Forelimb muscle (tissue), 1 donor: Measurements from ENCODE around the gene STX8. TPM values are rescaled to one million over a fixed set of nuclear protein-coding genes. Genes with fewer than 3 reads are reported as not detected.

Experiments used
- DNase-seq: peaks from one replicate; pipeline ENCODE4 v3.0.0-alpha.2; 2013; ENCODE audit warnings: low read depth
- polyA plus RNA-seq: library from polyadenylated mRNA; unstranded; fragments of 120-200 nt; gene quantifications from one replicate; pipeline ENCODE4 v1.2.1, GENCODE V29; 2013; ENCODE audit not compliant: insufficient read length

The STX8 gene
- polyA plus RNA-seq, 1 donor: 40.5 TPM

DNA sequence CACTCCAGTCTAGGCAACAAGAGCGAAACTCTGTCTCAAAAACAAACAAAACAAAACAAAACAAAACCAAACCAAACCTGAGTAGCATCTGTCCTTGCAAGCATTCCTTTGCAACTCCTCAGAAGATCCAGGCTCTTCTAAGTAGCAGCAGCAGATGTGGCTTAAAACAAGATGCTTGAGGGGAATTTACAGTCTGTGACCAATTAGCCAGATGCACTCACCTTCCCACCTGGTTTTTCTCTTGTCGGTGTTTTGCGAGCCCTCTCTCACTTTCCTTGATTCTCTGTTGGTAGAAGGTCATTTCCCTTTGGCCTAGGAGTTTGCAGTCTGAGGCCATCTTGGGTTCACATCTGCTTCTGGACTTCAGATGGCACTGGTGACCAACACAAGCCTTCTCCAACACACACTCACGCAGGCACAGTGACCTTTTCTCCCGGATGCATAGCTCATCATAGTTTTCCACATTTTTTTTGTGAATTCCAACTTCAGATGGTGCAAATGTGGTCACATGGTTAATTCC is 276.8 kb downstream of the STX8 start:
- DNase-seq: no peak

DNA sequence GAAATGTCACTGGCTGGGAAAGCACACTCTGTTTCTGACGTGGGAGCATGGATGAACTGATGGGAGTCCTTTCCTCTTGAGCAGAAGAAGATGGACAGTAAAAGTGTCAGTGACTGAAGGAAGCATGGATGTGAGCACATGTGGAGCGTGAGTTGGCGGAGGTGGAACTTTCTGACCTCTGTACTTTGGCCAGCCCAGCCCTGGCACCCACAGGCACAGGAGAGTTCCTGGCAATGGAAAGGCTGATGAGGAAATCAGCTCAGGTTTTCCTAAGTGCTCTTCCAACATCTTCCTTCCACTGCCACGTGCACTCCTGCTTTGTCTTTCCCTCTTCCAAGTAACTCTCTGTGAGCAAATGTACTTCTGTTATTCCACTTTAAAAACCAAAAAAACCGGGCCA is 277.5 kb downstream of the STX8 start:
- no peak for DNase-seq

DNA sequence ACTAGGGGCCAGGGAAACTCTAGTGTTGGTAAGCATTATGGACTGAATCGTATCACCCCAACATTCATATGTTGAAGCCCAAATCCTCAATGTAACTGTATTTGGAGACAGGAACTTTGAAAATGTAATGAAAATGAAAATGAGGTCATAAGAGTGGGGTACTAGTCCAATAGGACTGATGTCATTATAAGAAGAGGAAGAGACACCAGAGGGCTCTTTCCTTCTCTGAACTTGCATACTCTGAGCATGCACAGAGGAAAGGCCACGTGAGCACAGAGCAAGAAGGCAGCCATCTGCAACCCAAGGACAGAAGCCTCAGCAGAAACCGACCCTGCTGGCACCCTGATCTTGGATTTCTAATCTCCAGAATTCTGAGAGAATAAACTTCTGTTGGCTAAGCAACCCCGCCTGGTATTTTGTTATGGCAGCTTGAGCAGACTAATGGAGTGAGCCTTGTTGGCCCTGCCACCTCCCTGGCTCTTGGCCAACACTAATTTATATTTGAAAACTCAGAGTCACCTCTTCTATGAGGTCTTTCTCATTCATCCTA is 280.9 kb downstream of the STX8 start:
- no peak for DNase-seq

DNA sequence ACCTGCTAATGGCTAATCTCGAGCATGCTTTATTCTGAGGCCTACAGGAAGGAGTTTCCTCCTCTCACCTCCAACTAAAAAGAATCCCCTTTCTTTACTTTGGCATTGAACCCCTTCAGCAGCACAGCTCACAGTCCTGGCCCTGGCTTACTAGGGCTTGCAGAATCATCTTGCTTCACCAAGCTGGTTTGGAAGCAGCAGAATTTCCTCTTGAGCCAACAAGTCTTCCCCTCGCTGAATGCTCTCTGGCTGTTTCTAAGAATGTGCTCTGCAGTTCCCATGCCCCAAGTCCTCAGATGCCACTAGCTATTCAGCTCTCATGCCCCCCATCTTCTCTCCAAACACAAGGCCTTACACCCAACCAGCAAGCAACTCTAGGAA is 283.1 kb downstream of the STX8 start:
- DNase-seq: no peak

DNA sequence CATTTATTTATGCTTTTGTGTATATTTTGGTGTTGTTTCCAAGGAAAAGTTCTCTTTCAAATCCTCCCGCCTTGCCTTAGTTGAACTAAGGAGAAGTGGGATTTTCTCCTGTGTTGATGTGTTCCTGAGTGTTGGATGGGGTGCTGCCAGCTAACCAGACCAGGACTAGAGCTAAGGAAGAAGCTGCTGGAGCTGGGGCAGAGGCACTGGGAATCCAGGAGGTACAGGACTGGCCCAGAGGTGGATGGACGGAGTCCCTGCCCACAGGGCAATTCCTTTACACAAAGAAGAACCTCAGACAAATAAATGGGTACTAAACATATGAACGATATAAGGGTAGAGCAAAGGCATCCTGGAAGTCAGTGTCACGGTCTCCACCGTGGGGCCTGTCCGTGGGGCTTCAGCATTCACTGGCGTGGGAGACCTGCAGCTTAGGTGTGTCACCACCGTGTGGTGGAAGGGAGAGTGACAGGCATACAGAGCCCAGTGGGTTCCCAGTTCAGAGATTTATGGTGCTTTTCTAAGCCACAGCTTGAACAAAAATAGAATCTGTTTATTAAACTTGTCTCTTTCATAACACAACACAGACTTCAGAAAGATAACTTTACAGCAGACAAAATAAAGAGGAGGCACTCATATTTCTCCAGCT is 283.6 kb downstream of the STX8 start:
- DNase-seq: no peak

DNA sequence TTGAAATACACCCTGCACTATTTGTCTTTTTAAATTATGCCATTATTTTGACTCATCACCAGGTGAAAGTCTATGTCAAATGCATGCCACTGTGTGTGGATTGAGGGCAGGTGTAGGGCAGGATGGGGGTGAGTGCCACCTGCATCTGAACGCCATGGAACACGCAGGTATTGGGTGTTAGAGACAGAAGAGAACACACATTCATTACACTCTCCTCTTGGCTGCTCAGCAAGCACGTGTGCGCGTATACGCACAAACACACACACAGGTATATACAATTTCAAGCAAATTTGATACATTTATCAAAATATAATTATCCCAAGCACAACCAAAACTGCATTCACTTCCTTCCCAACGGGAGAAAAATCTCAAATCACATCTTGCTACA is 285.4 kb downstream of the STX8 start:
- DNase-seq: no peak

DNA sequence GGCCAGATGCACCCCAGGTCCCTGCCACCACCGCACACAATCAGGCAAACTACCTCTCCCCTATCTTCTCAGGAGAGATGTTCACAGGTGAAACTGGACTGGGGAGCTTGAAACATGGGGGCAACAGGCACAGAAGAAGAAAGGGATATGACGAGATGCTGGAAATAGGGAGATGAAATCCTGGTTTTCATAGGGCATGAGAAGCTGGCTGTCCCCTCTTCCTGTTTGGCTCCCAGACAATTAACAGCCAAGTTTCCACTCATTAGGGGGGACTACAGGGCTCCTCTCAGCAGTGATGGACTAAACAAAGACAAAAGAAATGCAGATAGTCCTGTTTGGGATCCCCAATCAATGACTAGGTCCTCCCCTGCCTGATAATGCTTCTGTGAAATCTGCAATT is 288.3 kb downstream of the STX8 start:
- no peak for DNase-seq

DNA sequence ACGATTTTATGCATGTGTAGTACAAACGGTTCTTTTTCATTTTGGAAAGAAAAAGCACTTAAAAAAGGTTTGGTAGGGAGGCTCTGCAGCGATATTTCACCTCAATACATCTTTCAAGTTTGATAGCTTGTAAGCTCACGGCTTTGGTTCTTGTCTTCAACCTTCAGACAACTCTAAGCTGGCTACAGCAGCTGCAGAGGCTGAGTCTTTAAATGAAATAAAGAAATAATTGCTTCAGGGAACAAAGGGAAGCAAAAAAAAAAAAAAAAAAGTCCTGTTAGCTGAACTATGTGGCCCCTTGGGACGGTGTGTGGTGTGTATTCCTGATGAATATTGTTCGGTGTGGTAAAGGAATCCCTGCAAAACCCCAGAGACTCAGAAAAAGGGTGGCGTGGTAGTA is 289.2 kb downstream of the STX8 start:
- DNase-seq: no peak

DNA sequence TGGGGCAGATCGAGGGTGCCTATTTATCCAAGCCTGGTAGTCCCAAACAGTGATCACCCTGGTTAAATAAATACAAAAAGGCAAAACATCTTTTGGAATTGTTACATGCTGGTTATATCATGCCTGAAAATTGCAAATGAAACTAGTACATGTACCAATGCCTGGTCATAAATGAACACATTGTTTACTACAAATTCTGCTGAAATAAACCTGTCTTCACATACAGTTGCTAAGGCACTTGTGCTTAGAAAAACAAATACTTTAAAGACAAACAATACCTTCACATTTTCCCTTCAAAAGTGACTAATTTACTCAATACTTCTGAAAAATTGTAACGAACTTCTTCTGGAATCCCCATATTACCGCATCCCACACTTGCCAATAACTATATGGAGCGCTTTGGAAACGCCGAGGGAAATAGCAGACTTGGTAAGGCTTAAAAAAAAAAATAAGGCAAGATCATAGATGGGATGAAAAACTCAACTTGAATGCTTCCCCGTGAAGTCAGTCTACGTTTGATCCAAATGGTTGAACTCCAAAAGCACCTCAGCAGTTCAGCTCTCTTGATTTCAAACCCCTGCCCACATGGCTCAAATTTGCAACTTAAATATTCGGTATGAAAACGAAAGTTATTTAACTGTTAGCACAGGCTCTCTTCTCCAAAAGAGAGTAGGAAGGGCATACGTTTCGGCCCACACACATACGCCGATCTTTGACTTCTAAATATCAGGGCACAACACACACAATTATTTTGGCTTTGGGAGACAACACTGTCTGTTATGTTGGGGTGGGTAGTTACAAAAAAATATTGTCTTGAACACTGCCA is 289.8 kb downstream of the STX8 start:
- no peak for DNase-seq

DNA sequence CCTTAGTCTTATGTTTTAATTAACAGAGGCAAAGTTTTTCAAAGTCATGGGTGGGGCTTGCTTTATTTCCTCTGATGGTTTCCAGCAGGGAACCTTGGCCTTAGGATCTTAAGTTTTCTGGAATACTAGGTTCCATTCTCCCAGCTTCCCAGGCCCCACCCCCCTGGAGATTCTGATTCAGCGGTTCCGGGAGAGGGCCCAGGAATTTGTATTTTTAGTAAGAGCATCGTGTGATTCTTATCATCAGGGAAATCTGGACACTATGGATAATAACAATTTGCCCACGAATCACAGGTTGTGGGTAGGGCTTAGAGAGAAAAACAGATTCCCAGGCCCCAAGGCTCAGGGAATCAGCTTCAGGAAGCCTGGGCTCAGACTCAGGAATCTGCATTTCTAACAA is 290.7 kb downstream of the STX8 start:
- no peak for DNase-seq

DNA sequence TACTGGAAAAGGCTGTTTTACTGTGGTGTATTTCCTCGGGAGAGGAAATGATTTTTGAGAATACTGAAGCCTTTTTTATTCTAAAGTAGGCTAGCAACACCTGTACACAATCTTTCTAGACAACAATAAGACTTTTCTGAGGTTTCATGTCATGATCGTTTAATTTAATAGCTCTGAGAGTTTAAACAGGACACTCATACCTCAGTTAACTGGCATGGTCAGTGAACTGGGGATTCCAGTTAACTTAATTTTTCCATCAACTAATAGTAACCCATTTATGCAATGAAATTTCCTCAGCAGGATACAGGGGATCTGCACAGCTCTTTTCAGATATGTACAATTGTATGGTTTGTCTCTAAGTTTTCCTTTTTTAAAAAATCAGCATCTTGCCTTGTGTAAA is 291.7 kb downstream of the STX8 start:
- DNase-seq: no peak

DNA sequence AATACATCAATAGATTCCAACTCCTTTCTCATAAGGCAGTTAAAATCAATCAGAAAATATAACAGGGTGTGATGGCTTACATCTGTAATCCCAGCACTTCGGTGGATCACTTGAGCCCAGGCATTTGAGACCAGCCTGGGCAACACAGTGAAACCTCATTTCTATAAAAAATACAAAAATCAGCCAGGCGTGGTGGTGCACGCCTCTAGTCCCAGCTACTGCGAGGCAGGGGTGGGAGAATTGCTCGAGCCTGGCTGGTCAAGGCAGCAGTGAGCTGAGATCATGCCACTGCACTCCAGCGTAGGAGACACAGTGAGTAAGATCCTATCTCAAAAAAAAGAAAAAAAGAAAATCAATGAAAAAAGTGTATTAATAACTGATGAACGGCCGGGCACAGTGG is 295.7 kb downstream of the STX8 start:
- no peak for DNase-seq

DNA sequence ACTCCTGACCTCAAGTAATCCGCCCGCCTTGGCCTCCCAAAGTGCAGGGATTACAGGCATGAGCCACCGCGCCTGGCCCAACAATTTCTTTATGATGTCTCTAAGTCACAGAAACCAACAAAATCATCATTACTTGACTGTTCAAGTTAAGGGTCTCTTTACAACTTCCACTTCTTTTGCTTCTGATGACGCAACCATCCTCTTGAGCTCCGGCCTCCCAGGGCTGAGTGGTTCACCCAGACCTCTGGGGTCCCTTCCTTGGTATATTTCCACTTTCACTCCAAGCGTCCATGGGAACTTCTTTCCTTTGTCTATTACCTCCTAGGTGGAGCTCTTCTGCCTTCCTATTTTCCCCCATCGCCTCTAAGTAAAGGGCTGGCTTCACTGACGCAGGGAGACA is 300.6 kb downstream of the STX8 start:
- no peak for DNase-seq

DNA sequence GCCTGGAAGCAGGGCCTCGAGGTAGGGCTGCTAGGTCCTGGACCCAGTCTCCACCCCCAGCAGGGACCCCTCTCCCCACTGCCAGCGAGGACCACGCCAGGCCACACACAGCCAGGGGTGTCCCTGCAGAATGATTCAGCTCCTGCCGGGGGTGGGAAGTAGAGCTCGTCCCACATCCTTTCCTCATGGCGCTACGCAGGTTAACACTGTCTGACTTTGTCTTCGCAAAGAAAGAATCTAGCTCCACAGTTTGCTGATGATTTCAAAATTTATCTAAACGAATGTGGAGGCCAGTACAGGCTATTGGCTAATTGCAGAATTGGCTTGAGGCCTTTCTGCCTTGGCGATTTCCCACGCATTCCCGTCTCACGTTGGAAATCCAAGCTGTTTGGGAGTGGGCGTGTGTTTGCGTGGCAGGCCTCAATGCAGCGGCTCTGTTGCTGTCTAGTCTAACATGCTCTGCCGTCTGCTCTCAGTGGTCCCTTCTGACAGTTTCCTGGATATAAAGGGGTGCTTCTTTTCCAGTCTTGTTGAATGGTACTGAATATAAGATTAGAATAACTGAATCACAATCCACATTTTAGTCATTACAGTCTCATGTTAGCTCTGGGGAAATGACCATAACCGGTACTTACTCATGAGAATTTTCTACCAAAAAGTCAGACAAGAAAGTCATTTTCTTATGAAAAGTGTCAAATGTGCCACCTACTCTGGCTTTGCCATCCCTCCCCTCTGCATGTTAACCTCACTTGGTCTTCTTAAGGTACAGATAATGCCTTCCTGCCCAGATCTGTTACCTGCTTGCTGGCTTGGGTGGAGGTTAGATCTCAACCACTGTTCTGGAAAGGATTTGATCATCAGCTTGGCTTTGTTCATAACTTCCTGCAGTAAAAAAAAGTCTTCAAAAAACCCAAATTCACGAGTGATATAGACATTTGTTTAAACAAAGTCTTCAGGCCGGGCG is 301.9 kb downstream of the STX8 start:
- no peak for DNase-seq

DNA sequence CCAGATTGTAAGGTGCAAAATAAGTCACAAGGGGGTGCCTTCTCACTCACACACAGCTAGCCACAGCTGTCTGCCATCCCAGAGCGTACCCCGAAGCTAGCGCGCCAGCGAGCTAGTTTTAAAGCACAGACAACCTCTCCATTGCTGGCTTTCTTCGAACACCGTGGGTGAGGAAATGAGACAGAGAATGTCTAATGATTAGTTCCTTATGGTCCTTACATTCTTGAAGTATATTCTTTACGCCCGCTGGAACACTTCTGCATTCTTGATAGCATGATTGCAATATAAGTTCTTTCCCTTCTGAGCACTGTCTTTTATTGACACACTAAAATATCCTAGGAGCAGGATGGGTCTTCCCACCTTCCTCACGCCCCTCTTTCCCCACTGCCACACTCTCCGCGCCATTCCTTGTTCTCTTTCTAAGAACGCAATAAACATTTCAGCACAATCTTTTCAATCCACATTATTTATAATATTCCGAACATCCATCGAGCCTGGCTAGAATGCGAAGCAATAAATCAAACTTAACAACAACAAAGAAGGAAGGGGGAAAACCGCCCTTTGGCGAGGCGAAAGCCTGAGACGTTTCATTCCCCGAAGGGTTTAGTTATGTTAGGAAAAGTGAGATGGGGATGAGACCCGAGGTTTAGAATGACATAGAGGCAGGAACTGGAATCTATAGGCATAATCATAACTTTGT is 303.0 kb downstream of the STX8 start:
- DNase-seq: no peak

DNA sequence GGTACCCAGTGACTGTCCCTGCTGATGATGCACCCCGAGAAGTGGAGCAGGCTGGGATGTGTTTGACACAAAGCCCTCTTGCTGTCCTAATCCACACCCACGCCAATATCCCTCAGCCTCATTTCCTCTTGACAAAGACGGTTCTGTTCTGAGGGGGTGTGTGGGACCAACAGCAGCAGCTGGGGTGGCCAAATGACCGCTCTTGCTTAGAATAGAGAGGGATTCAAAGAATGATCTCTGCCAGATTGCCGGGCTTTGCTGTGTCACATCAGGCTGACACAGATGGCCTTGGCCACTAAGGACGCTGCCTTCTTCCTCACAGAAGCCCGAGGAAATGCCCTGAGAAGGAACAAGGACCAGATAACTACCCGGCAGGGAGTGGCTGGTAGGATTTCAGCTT is 303.6 kb downstream of the STX8 start:
- DNase-seq: no peak

DNA sequence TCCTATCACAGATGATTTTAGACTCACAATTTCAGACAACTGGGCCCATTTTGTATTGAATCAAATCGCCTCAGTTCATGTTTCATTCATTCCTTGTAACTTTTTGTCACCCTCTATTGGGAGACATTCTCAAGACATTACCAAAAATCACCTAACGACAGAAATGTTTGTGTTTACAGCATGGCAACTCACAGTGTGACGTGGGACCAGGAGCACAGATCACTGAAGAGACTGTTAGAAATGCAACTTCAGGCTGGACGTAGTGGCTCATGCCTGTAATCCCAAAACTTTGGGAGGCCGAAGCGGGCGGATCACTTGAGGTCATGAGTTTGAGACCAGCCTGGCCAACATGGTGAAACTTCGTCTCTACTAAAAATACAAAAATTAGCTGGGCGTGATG is 304.7 kb downstream of the STX8 start:
- no peak for DNase-seq

DNA sequence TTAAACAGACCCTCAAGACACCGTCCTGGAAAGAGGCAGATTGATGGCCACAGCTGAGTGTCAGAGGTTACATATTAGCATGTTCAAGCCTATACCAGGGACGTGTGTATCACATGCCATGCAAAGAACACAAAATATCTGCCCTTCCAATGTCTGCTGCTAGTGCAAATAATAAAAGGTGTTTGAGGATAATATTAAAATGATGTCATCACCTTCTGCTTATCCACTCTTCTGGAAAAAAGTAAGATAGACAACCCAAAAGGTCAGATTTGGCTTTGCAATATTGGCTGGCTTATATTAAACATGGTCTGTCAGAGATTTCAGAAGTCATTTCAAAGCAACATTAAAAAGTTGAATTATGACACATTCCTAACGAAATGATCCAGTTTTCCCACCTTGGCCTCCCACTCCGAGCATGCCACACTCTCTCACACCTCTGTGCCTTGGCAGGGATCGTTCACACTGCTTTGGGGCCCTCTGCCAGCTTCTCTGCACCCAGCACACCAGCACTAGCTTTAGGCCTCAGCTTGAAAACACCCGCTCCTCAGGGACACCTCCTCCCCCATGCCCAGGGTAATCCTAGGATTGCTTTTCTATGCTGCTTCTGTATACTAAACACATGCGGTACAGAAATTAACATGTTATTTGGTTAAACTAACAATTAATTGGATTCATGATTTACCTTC is 306.1 kb downstream of the STX8 start:
- no peak for DNase-seq

DNA sequence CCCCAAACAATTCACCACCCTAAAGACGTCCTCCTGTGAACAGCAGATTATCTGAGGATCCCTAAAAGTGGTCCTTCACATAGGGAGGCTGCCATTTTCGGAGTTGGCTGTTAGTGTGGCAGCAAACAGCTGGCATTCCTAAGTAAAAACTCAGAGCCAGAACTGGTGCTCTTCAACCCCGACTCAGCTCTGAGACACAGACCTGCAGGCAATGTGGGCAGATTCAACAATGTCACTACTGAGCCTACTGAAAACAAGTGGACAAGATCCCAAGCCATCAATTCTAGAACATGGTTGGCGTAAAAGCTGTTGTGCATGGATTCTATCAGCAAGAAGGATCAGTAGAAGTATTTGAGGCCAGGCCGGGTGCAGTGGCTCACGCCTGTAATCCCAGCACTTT is 307.1 kb downstream of the STX8 start:
- DNase-seq: no peak

DNA sequence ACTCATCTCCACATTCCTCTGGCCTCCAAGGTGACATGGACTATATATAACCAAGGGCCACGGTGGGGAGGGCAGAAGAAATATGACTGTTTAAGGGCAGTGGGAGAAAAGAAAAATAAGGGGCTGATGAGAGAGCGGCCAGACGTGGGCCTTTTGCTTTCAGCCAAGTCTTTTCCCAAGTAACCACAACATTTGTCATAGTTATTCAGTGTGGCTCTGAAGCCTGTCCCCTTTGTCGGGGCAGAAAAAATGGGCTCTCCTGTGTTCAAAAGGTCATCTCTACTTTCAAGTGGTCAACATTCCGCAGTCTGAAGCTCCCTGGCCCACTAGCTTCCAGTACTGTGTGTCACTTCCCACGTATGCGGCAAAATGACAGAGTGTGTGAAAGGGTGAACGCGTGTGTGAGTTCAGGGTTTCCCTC is 308.9 kb downstream of the STX8 start:
- no peak for DNase-seq
